Putamen (tissue), 1 donor: ENCODE measurements around the gene FZD10.

ENCODE experiments used
- DNase-seq: peaks from one replicate; pipeline ENCODE4 v3.0.0-alpha.2; 2016; ENCODE audit warnings: low spot score

Gene FZD10

DNA sequence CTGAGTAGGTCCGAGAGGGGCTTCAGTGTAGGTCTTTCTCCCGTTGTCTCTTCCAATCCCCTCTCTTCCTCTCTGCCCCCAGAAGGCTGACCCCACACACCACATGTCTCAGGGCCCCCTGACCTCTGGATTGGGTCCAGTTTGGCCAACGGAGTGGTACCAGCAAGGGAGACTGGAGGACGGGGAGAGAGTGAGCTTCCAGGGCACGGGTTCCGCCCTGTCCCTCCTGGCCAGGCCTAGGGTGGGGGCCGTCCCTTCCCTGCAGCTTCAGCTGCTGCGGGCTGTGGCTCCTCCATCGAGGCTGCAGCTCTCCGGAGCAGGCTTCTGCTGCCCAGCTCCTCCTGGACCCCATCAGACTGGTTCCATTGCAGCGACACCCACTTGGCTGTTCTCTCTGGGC is 17.4 kb downstream of the FZD10 start:
- DNase-seq = no peak

- DNase-seq = no peak
Observed at GRCh38 chr12:130181211-130181610, 18.9 kb downstream of the FZD10 start.

- no peak for DNase-seq
Observed at GRCh38 chr12:130183585-130184370, 21.5 kb downstream of the FZD10 start.

- no peak for DNase-seq
Observed at GRCh38 chr12:130184404-130185090, 22.3 kb downstream of the FZD10 start.

GRCh38 chr12:130185455-130186391 is 23.5 kb downstream of the FZD10 start:
- no peak for DNase-seq

DNA sequence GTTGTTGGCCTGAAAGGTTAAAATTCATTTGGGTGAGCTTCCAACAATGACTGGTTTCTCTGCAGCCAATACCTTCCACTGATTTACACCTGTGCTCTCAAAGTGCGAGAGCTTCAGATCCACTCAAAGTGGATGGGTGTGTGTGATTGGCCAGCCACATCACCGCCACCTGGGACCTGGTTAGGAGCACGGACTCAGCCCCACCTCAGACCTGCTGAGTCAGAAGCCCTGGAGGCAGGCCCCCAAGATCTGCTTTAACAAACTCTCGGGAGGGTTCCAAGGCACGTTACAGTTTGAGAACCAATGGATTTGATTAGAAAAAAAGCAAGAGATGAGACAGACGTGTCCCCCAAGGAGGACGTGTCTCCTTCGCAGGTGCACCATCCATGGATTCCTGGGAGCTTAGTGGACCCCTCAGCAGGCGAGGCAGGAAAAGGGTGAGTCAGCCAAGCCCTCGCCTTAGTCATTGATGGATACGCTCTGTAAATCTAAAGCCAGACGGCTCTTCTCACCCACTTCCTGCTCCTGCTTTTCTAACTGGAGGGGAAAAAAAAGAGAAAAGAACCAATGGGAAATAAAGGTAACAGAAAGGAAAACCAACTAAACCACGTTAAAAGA is 24.5 kb downstream of the FZD10 start:
- DNase-seq = no peak

DNA sequence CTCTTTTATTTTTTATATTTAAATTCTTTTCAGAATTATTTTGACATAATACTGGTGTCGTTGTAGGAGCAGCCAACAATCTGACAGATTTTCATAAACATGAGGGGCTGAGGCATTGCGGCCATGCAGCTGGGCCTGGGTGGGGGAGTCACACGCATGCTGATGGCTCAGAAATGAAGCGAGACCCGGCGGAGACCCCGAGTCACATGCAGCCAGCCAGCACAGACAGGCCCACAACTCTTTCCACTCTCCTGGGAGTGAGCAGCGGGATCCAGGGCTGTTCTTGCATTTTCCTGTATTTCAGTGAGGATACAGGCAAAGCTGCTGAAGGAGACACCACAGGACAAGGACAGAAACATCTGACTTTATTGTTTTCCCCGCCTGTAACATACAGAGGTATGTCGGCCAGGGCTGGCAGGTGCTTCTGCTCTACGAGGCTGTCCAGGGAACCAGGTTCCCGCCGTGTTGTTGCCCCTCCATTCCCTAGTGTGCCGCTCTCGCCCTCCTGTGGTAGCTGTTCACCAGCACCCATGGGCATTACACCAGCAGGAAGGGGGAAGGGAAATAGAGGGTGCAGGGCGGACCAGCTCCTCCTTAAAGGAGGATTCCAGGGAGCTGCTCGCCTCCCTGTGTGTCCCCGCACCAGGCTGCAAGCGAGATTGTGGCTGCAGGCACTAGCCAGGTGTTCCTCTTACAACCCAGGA is 30.5 kb downstream of the FZD10 start:
- DNase-seq = no peak

- DNase-seq = no peak
Observed at GRCh38 chr12:130194154-130194553, 31.9 kb downstream of the FZD10 start.

- DNase-seq = no peak
Observed at GRCh38 chr12:130195369-130195768, 33.1 kb downstream of the FZD10 start.

DNA sequence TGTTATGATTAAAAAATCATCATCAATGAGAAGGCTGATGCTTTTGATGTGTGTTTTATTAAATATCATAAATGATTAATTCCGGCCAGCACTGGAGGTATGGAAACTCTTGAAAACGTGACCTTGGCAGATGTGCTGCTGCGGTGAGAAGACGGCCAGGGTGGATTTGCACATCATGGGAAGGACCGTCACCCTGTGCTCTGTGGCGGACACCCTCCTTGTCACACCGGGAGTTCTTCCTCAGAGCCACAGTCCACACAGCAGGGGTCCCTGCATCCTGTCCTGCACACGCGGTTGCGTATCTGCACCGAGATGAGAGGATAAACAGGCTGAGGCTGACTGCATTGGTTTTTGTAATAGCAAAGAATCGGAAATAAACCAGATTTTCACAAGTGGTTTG is 33.5 kb downstream of the FZD10 start:
- no peak for DNase-seq

- DNase-seq = no peak
Observed at GRCh38 chr12:130196827-130197226, 34.6 kb downstream of the FZD10 start.

DNA sequence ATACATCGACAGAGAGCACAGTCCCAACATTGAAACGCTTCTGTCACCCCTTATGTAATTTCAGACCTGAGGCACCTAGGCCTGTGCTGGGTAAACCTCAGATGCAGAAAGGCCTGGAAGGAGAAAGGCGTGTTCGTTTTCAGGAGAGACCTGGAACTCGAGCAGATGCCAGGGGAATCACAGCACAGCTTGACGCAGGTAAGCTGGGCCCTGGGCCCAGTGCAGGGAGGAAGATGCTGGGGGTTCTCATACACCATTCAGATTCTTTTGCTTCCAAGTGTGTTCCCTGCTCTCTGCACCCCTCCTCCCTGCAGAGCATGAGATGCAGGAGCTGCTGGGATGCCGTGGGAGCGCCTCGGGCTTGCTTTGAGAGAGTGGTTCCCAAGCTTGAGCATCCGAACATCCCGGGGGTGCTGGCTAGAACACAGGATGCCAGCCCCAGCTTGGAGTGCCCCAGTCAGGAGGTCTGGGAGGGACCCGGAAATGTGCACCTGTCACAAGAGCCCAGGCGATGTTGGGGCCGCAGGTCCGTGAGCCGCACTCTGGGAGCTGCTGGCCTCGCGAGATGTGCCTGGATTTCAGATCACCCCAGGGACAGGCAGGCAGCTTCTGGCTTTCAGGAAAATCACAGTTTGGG is 35.9 kb downstream of the FZD10 start:
- no peak for DNase-seq

- DNase-seq = no peak
Observed at GRCh38 chr12:130198663-130199060, 36.4 kb downstream of the FZD10 start.

DNA sequence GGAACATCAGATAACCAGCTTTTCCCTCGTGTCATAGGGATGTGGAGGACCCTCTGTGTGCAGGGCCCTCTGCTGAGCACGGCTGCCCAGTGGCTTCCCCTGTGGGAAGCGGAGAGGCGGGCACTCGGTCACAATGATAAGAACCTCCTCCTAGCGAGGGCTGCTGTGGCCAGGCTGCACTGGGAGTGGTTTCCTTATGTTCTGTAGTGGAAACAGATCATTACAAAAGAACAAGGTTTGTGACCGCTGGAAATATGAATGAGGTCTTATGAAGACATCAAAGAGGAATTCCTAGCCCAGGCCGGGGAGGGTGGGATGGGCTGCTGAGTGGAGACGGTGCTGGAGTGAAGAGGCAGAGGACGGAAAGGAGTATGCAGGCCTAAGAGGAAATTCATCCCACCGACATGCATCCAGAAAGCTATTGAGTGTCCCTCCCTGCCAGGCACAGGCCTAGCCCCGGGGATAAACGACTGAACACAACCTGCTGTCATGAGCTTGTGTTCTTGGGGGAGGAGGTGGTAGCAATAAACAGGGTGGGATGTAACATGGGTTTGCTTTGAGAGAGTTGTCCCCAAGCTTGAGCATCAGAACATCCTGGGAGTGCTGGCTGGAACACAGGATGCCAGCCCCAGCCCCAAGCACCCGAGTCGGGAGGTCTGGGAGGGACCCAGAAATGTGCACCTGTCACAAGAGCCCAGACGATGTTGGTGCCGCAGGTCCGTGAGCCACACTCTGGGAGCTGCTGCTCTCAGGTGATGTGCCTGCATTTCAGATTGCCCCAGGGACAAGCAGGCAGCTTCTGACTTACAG is 37.5 kb downstream of the FZD10 start:
- DNase-seq = no peak

DNA sequence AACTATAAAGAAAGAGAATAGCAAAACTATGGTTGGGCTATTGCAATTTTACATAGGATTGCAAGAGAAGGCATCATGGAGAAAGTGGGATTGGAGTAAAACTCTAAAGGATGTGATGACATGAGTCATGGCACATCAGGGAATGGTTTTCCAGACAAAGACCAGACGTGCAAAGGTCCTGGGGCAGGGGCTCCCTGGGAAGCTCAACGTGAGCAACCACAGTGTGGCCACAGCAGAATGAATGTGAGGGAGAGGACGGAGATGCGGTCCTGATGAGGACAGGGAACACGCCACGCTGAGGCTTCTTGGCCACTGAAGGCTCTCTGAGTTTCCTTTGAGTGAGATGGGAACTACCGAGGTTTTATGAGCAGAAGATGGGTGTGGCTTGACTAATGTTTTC is 38.2 kb downstream of the FZD10 start:
- no peak for DNase-seq

DNA sequence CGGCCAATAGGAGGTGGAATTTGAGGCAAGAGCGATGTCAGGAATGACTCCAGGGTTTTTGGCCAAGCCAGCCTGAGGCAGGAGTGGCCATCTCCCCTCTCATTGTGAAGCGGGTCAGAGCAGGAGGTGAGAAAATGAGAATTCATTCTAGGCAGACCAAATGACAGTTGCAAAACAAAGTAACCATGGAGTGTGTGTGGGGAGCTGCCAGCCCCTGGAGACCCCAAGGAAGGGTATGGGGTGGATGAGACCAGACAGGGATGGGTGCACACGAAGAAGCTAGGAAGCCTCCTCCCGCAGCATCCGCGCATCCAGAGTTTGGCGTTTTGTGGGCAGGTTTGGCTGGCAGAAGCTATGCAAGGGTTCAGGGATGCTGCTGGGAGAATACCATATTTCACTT is 38.8 kb downstream of the FZD10 start:
- DNase-seq = no peak

DNA sequence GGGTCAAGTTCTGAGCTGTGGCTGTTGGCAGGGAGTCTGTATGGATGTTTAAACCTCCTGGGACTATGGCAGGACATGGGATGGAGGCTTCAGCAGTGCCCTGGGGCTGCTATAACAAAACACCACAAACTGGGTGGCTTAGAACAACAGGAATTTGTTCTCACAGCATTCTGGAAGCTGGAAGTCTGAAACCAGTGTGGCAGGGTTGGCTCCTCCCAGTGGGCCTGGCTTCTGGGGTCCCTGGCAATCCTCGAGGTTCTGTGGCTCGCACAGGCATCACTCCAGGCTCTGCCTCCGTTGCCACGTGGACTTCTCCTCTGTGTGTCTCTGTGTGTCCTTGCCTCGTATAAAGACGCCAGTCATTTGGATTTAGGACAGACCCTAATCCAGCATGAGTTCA is 39.9 kb downstream of the FZD10 start:
- DNase-seq = no peak

DNA sequence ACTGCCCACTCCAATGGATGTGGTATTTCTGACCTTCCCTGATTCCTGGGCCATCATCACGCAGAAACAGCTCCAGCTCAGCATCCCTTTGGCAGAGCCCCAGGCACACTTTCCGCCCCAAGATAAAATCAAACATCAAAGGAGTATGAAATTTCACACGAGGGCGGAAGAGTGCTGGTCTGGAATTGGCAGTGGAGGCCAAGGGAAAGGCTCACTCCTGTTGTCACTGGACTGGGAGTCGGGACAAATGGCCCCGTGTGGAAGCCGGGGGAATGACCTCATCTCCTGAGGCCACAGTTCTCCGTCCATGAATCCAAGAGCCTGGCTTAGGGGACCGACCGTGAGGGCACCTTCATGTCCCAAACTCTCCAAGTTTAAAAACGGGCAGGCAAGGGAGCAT is 40.9 kb downstream of the FZD10 start:
- no peak for DNase-seq

DNA sequence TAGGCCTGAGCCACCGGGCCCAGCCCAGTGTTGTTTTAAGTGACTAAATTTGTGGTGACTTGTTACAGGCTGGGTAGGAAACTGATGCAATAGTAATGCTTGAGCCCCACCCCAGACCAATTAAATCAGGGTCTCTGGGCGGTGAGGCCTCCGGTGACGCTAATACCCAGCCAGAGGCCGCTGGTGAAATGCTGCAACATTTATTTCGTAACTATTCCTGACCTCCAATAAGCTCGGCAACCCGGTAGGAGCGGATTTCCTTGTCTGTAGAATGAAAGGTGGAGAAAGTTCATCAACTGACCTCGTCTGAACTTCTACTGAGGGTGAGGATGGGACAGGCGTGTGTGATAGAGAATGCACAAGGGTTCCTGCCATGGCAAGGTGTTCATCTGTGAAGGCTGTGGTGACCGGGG is 42.3 kb downstream of the FZD10 start:
- DNase-seq = no peak

GRCh38 chr12:130205495-130205894 is 43.2 kb downstream of the FZD10 start:
- DNase-seq = no peak
